HEK293 (cell line): Measurements from ENCODE around the gene PLEKHO2.
A peak's percentile ranks its signal among the peaks of the same experiment; 100 is the strongest.

Experiments
- CTCF ChIA-PET: fragments of 350-600 bp; formaldehyde crosslinking; extraction: SDS; loops from one replicate; lab custom pipeline; 2021; ENCODE audit warnings: antibody characterized with exemption; lab: Yijun Ruan, JAX
- POLR2A ChIA-PET: fragments of 300-600 bp; formaldehyde crosslinking; extraction: SDS; loops from one replicate; lab custom pipeline; 2020; ENCODE audit warnings: antibody characterized with exemption, inconsistent platforms; lab: Yijun Ruan, JAX
- H3K27ac ChIP-seq: fragments of 200-500 bp; sonication (Bioruptor generic); 2 replicates; pipeline ENCODE4 v1.5.1; 2014; ENCODE audit warnings: low read depth, low read length, control low read depth, inconsistent platforms; ENCODE audit errors: extremely low read depth
- H3K36me3 ChIP-seq, 2 experiments: fragments of 200-500 bp in 1 of 2; sonication (Bioruptor generic) in 1 of 2; 1 replicate in 1 of 2; 2 replicates in 1 of 2; pipeline ENCODE4 v1.5.1; 2014 to 2017; ENCODE audit warnings: inconsistent platforms in 2 of 2, low read length in 2 of 2; ENCODE audit not compliant: control insufficient read depth in 2 of 2, insufficient read depth in 1 of 2
- H3K4me1 ChIP-seq: fragments of 200-500 bp; sonication (Bioruptor generic); 2 replicates; pipeline ENCODE4 v1.5.1; 2014; ENCODE audit warnings: mild to moderate bottlenecking, low read length, inconsistent platforms; ENCODE audit not compliant: control insufficient read depth, insufficient read depth
- H3K4me3 ChIP-seq: 2 replicates; pipeline ENCODE4 v1.5.1; 2011; ENCODE audit warnings: low read depth, mild to moderate bottlenecking, control low read depth, low read length, moderate library complexity
- H3K9me3 ChIP-seq: fragments of 200-500 bp; sonication (Bioruptor generic); 2 replicates; pipeline ENCODE4 v1.5.1; 2014; ENCODE audit warnings: low read depth, low read length, inconsistent platforms; ENCODE audit not compliant: control insufficient read depth, insufficient read depth
- ATF2 ChIP-seq: fragments of 450-650 bp; formaldehyde crosslinking; IDR thresholded peaks from 2 replicates; pipeline ENCODE4 v1.5.1; 2016; ENCODE audit warnings: missing biosample characterization, missing genetic modification characterization, low read depth
- BCL11A ChIP-seq: fragments of 450-650 bp; formaldehyde crosslinking; IDR thresholded peaks from 2 replicates; pipeline ENCODE4 v1.5.1; 2016; ENCODE audit warnings: low read depth, missing biosample characterization, missing genetic modification characterization
- IKZF3 ChIP-seq: fragments of 450-650 bp; IDR thresholded peaks from 2 replicates; pipeline ENCODE4 v1.5.0; 2018; ENCODE audit warnings: missing biosample characterization, mild to moderate bottlenecking, missing genetic modification characterization, moderate library complexity
- KLF10 ChIP-seq: fragments of 450-650 bp; IDR thresholded peaks from 2 replicates; pipeline ENCODE4 v1.5.1; 2018; ENCODE audit warnings: missing biosample characterization, mild to moderate bottlenecking, missing genetic modification characterization
- KLF8 ChIP-seq: fragments of 450-650 bp; formaldehyde crosslinking; IDR thresholded peaks from 2 replicates; pipeline ENCODE4 v1.5.1; 2016; ENCODE audit warnings: missing biosample characterization, missing genetic modification characterization
- MEIS1 ChIP-seq: sonication (generic); formaldehyde crosslinking; IDR thresholded peaks from 2 replicates; pipeline ENCODE4 v1.8.1; 2022; ENCODE audit warnings: missing genetic modification reagents, mild to moderate bottlenecking, borderline replicate concordance
- MZF1 ChIP-seq: fragments of 450-650 bp; formaldehyde crosslinking; IDR thresholded peaks from 2 replicates; pipeline ENCODE4 v1.5.1; 2017; ENCODE audit warnings: missing biosample characterization, missing genetic modification characterization, borderline replicate concordance
- SP2 ChIP-seq: fragments of 450-650 bp; formaldehyde crosslinking; IDR thresholded peaks from 2 replicates; pipeline ENCODE4 v1.5.1; 2016; ENCODE audit warnings: missing biosample characterization, missing genetic modification characterization
- SP3 ChIP-seq: fragments of 450-650 bp; formaldehyde crosslinking; IDR thresholded peaks from 2 replicates; pipeline ENCODE4 v1.5.1; 2016; ENCODE audit warnings: missing biosample characterization, missing genetic modification characterization
- WT1 ChIP-seq: fragments of 450-650 bp; formaldehyde crosslinking; IDR thresholded peaks from 2 replicates; pipeline ENCODE4 v1.5.1; 2016; ENCODE audit warnings: missing biosample characterization, missing genetic modification characterization
- ZFP37 ChIP-seq: fragments of 450-650 bp; formaldehyde crosslinking; IDR thresholded peaks from 2 replicates; pipeline ENCODE4 v1.5.1; 2016; ENCODE audit warnings: missing biosample characterization, missing genetic modification characterization
- ZNF202 ChIP-seq: fragments of 450-650 bp; formaldehyde crosslinking; IDR thresholded peaks from 2 replicates; pipeline ENCODE4 v1.5.1; 2016; ENCODE audit warnings: missing biosample characterization, missing genetic modification characterization, borderline replicate concordance
- ZNF211 ChIP-seq: fragments of 450-650 bp; formaldehyde crosslinking; IDR thresholded peaks from 2 replicates; pipeline ENCODE4 v1.5.1; 2016; ENCODE audit warnings: low read depth, missing biosample characterization, missing genetic modification characterization
- ZNF223 ChIP-seq: fragments of 450-650 bp; formaldehyde crosslinking; IDR thresholded peaks from 2 replicates; pipeline ENCODE4 v1.5.1; 2016; ENCODE audit warnings: missing biosample characterization, missing genetic modification characterization
- ZNF530 ChIP-seq: fragments of 450-650 bp; formaldehyde crosslinking; IDR thresholded peaks from 2 replicates; pipeline ENCODE4 v1.5.1; 2016; ENCODE audit warnings: low read depth, missing biosample characterization, missing genetic modification characterization
- ZNF555 ChIP-seq: fragments of 450-650 bp; formaldehyde crosslinking; conservative IDR thresholded peaks from 2 replicates; pipeline ENCODE4 v1.5.1; 2017; ENCODE audit warnings: missing biosample characterization, mild to moderate bottlenecking, missing genetic modification characterization, inconsistent platforms
- ZNF600 ChIP-seq: fragments of 450-650 bp; formaldehyde crosslinking; IDR thresholded peaks from 2 replicates; pipeline ENCODE4 v1.5.1; 2016; ENCODE audit warnings: missing biosample characterization, missing genetic modification characterization
- ZNF621 ChIP-seq: fragments of 450-650 bp; formaldehyde crosslinking; IDR thresholded peaks from 2 replicates; pipeline ENCODE4 v1.5.1; 2017; ENCODE audit warnings: missing biosample characterization, missing genetic modification characterization
- ZNF677 ChIP-seq: fragments of 450-650 bp; IDR thresholded peaks from 2 replicates; pipeline ENCODE4 v1.5.0; 2018; ENCODE audit warnings: missing biosample characterization, mild to moderate bottlenecking, missing genetic modification characterization, moderate library complexity
- ZNF768 ChIP-seq: fragments of 450-650 bp; formaldehyde crosslinking; IDR thresholded peaks from 2 replicates; pipeline ENCODE4 v1.5.1; 2018; ENCODE audit warnings: missing biosample characterization, mild to moderate bottlenecking, missing genetic modification characterization
- ZNF777 ChIP-seq: fragments of 450-650 bp; formaldehyde crosslinking; IDR thresholded peaks from 2 replicates; pipeline ENCODE4 v1.5.1; 2017; ENCODE audit warnings: missing biosample characterization, missing genetic modification characterization, borderline replicate concordance
- TF ChIP-seq, protein P1 (sequence below): fragments of 450-650 bp; formaldehyde crosslinking; IDR thresholded peaks from 2 replicates; pipeline ENCODE4; 2016; ENCODE audit warnings: missing biosample characterization, missing genetic modification characterization
- TF ChIP-seq, protein P2 (sequence below): fragments of 450-650 bp; formaldehyde crosslinking; IDR thresholded peaks from 2 replicates; pipeline ENCODE4 v1.5.1; 2016; ENCODE audit warnings: missing biosample characterization, missing genetic modification characterization
- TF ChIP-seq, protein P3 (sequence below): fragments of 450-650 bp; formaldehyde crosslinking; optimal IDR thresholded peaks from 2 replicates; pipeline ENCODE3; 2016; ENCODE audit warnings: missing biosample characterization, mild to moderate bottlenecking, missing genetic modification characterization
- TF ChIP-seq, protein P4 (sequence below): fragments of 450-650 bp; formaldehyde crosslinking; IDR thresholded peaks from 2 replicates; pipeline ENCODE4 v1.5.1; 2017; ENCODE audit warnings: missing biosample characterization, missing genetic modification characterization
- TF ChIP-seq, protein P5 (sequence below): fragments of 450-650 bp; formaldehyde crosslinking; IDR thresholded peaks from 2 replicates; pipeline ENCODE4 v1.5.1; 2017; ENCODE audit warnings: missing biosample characterization, missing genetic modification characterization

Gene PLEKHO2

GRCh38 chr15:64824929-64825430 is 16.7 kb upstream of the PLEKHO2 start:
- Histone ChIP-seq H3K4me1 (no peaks in the 10 kb centered on the region; the same call in 1 of the 2 replicates), H3K27ac (no peak overlapping the region), H3K36me3 (peaks cover 0 to 20% of the 10 kb centered on the region in 2 experiments; a peak in 1 of 3 replicates), H3K4me3 (peak overlapping the region; percentile 67), H3K9me3 (no peaks in the 10 kb centered on the region)
- POLR2A ChIA-PET = interaction anchor here (0.7 to 1.7 kb wide), 7 partner anchors 8 to 41 kb away, joined by 3 to 16 read pairs (median 3); no protein-coding TSS in a partner anchor
- TF ChIP-seq BCL11A (no peak), ZNF202 (no peak), ZNF211 (tag by site-specific recombination) (no peak), MEIS1 (CRISPR knock-in tag) (no peak), ZNF530 (tag by site-specific recombination) (no peak), MZF1 (tag by site-specific recombination) (no peak)
- TF ChIP-seq, protein P1, sequence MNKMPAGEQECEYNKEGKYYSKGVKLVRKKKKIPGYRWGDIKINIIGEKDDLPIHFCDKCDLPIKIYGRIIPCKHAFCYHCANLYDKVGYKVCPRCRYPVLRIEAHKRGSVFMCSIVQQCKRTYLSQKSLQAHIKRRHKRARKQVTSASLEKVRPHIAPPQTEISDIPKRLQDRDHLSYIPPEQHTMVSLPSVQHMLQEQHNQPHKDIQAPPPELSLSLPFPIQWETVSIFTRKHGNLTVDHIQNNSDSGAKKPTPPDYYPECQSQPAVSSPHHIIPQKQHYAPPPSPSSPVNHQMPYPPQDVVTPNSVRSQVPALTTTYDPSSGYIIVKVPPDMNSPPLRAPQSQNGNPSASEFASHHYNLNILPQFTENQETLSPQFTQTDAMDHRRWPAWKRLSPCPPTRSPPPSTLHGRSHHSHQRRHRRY (tag by site-specific recombination) = no peak
- TF ChIP-seq, protein P2, sequence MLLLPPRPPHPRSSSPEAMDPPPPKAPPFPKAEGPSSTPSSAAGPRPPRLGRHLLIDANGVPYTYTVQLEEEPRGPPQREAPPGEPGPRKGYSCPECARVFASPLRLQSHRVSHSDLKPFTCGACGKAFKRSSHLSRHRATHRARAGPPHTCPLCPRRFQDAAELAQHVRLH (tag by site-specific recombination) = no peak
- CTCF ChIA-PET = no interaction called here

DNA sequence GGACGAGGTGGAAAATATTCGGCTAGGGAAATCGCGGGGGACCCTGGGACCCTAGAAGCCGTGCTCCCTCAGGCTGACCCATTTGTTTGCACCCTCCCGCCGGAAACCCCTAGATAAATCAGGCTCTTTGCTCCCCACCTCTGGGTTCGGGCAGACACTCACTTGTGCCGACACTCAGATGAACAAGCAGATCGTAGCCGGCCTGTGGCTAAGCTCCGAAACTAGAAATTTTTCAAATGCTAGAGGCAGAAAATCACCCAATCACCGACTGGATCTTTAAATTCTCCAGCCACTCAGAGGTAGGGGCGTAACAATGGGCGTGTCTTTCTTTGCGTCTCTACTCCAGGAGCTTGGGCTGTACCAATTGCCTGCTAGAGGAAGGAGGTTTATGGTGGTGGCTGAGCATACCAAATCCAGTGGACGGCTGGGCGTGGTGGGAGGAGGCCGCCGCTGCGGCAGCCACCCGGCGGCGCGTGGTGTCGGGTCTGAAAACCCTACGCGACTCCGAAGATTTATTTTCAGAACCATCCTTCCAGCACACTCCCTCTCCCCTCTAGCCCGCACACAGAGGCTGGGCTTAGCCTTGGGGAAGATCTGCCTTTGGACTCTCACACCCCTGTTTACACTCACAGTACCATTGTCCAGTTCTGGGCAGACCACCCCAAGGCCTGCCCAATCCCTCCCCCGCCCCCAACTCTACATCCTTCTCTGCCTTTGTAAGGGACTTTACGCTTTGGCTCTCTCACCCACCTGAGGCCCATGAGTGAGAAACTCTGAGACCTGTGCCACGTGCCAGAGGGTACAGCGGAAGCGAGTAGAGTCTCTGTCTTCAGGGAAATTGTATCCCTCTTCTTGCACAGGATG is 16.1 kb upstream of the PLEKHO2 start, which contains the start of gene PIF1:
TSS of gene PIF1 (minus strand) at position 217 of the 864 bp plus-strand sequence. CDS start 1,312 bp downstream, outside the sequence.
- H3K4me1 ChIP-seq = no peaks in the 10 kb centered on the region; the same call in 1 of the 2 replicates
- H3K27ac ChIP-seq = peak within 1 kb of the TSS; percentile 61
- H3K9me3 ChIP-seq = no peaks in the 10 kb centered on the region
- peaks cover 0 to 16% of the 10 kb centered on the region in 2 experiments; a peak in 1 of 3 replicates for H3K36me3 ChIP-seq
- CTCF ChIA-PET = no interaction called here
- POLR2A ChIA-PET = interaction anchor here (0.6 to 1.7 kb wide), 9 partner anchors 9 to 228 kb away, joined by 3 to 16 read pairs (median 3); no protein-coding TSS in a partner anchor
- H3K4me3 ChIP-seq = peak within 1 kb of the TSS; percentile 67
- TF ChIP-seq, protein P3, sequence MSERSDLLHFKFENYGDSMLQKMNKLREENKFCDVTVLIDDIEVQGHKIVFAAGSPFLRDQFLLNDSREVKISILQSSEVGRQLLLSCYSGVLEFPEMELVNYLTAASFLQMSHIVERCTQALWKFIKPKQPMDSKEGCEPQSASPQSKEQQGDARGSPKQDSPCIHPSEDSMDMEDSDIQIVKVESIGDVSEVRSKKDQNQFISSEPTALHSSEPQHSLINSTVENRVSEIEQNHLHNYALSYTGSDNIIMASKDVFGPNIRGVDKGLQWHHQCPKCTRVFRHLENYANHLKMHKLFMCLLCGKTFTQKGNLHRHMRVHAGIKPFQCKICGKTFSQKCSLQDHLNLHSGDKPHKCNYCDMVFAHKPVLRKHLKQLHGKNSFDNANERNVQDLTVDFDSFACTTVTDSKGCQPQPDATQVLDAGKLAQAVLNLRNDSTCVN (tag by site-specific recombination) = peak; percentile 13
- TF ChIP-seq SP2 (tag by site-specific recombination) (peak; percentile 88), ZNF600 (peak; percentile 91), ATF2 (tag by site-specific recombination) (no peak), KLF8 (peak; percentile 79), ZNF777 (tag by site-specific recombination) (0 out of 2 replicates have a peak, but pooled peaks have one; percentile 30), ZNF621 (tag by site-specific recombination) (no peak), IKZF3 (no peak), SP3 (tag by site-specific recombination) (peak; percentile 76), KLF10 (tag by site-specific recombination) (peak; percentile 81), ZNF555 (no peak), ZNF768 (tag by site-specific recombination) (no peak), ZNF677 (no peak), WT1 (no peak), ZFP37 (tag by site-specific recombination) (no peak), ZNF223 (tag by site-specific recombination) (no peak)
- TF ChIP-seq, protein P4, sequence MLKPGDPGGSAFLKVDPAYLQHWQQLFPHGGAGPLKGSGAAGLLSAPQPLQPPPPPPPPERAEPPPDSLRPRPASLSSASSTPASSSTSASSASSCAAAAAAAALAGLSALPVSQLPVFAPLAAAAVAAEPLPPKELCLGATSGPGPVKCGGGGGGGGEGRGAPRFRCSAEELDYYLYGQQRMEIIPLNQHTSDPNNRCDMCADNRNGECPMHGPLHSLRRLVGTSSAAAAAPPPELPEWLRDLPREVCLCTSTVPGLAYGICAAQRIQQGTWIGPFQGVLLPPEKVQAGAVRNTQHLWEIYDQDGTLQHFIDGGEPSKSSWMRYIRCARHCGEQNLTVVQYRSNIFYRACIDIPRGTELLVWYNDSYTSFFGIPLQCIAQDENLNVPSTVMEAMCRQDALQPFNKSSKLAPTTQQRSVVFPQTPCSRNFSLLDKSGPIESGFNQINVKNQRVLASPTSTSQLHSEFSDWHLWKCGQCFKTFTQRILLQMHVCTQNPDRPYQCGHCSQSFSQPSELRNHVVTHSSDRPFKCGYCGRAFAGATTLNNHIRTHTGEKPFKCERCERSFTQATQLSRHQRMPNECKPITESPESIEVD (tag by site-specific recombination) = no peak
- TF ChIP-seq, protein P5, sequence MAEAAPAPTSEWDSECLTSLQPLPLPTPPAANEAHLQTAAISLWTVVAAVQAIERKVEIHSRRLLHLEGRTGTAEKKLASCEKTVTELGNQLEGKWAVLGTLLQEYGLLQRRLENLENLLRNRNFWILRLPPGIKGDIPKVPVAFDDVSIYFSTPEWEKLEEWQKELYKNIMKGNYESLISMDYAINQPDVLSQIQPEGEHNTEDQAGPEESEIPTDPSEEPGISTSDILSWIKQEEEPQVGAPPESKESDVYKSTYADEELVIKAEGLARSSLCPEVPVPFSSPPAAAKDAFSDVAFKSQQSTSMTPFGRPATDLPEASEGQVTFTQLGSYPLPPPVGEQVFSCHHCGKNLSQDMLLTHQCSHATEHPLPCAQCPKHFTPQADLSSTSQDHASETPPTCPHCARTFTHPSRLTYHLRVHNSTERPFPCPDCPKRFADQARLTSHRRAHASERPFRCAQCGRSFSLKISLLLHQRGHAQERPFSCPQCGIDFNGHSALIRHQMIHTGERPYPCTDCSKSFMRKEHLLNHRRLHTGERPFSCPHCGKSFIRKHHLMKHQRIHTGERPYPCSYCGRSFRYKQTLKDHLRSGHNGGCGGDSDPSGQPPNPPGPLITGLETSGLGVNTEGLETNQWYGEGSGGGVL (tag by site-specific recombination) = no peak
